SKM-1 treated with dmso at 0.1 percent for 144 hours (cell line): ENCODE results near the gene SCAMP5.
A peak's percentile ranks its signal among the peaks of the same experiment; 100 is the strongest.

Experiments used
- DNase-seq: peaks from one replicate; lab custom pipeline; 2025; ENCODE audit not compliant: unreplicated experiment; lab: John Stamatoyannopoulos, UW

Gene SCAMP5

DNA sequence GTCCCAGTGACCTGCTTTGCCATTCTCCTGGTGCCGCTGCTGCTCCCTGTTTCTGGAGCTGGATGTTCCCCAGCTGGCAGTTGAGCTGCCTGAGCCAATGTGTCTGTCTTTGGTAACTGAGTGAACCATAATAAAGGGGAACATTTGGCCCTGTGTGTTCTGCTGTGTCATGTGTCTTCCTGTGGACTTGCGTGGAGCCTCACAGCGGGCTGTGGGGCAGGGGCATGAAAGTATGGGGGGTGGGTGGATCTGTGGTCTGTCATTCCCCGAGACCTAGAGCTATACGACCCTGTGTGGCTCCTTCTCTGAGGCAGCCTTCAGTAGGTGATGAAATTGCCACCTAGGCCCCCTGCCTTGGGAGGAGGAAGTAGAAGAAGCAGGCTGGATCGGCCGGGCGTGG lies 26.0 kb downstream of the SCAMP5 start:
- no peak for DNase-seq

DNA sequence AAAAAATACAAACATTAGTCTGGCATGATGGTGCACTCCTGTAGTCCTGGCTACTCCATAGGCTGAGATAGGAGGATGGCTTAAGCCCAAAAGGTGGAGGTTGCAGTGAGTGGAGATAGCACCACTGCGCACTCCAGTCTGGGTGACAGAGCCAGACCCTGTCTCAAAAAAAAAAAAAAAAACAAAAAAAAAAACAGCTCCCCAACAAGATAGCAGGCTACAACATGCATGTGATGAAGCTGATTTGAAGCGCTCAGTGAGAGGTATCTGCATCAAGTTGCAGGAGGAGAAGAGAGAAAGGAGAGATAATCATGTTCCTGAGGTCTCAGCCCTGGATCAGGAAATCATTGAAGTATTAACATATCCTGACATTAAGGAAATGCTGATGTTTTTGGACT lies 27.4 kb downstream of the SCAMP5 start:
- no peak for DNase-seq

DNA sequence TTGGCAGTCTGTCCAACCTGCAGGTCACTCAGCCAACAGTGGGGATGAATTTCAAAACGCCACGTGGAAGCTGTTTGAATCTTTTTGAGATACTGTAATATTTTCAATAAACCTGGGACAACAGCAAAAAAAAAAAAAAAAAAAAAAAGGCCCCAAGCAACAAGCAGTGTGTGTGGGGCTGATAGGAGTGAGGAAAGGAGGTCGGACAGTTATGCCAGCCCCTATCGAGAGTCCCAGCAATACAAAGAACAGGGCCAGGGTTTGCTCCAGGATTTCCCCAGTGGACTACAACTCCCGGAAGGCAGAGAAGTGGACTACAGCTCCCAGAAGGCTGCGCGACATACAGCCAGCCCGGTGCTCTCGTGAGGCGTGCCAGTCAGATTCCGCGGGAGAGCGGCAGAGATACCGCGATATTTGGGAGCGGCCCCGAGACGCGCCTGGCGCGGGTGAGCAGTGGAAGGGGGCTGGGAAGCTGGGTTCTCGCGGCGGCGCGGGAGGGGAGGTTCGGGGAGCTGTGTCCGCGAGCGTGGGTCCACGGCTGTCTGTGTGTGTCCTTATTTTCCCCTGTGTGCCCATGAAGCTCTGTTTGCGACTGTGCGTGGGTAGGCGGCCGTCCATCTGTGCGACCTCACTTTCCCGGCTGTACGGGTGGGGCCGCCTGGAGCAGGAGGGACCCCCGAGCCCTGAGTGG lies 28.0 kb downstream of the SCAMP5 start, which contains the start of gene PPCDC:
Gene PPCDC, plus strand, starts transcription at position 410 of the 691 bp plus-strand sequence. CDS start 4,729 bp downstream, outside the sequence.
- peak; percentile 92 for DNase-seq

DNA sequence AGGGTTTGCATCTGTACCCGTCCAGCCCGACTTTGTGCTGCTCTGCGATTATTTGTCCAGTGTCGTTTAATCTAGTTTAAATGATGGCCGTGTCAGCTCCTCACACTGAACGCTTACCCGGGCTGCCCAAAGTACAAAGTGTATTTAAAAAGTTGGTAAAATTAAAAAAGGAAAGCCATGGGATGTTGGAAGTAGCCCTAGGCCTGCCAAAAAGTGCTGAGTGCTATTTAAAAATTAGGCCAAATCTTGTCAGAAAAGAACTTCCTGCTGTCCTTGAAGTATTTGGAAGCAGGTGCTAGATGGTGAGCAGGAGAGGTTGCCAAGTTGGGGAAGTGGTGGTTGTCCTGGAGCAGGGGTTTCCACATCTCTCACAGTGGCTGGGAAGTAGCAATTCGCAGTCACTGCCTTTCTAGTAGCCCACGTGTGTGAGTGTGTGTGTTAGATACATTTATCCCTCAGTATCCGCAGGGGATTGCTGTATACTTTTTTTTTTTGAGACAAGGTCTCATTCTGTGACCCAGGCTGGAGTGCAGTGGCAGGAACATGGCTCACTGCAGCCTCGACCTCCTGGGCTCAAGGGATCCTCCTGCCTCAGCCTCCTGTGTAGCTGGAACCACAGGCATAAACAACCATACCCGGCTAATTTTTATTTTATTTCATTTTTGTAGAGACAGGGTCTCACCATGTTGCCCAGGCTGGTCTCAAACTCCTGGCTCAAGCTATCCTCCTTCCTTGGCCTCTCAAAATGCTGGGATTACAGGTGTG lies 28.7 kb downstream of the SCAMP5 start:
- DNase-seq: peak; percentile 88

DNA sequence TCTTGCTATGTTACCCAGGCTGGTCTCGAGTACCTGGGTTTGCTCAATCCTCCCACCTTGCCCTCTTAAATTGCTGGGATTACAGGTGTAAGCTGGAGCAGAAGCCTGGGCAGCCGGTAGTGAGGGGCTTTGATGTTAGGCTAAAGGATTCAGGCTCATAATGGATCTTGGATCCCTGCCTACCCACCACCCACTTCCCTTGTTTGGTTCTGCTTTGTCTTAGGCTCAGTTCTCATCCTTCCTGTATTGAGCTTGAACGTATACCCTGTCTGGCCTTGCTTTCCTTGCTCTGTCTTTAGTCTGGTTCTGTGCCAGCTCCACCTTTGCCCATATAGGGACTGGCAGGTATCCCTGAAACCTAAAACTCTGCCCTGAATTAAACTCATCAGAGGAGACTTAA lies 29.7 kb downstream of the SCAMP5 start:
- DNase-seq: no peak

DNA sequence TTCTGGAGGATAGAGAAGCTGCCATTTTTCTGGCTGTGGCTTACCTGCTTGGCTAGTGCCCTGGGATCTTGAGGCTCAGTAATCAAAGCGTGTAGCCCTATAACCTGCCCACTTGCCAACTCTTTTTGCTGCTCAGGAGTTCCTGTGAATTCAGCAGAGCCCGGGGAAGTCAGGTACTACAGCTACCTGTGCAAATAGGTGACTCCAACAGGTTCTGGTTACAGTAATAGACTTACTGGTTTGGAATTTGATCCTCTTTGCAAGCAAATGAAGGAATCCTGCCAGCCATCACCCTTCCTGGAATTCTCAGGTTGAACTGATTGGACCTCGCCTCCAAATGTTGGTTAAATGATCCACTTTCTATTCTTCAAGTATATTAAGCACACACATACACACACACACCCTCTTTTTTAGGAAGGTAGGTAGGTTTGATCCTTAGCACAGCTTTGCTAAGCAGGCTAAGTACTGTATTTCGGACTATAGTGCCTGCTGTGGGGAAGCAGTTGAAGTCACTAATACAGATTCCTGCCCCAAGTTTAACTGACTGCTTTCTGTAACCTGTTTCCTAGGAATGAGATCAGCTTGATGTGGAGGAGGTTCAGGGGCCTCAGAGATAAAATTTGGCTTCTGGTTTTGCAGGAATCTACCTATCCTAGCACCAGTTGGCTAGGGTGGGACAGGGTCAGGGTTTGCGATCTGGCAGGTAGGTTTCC lies 30.3 kb downstream of the SCAMP5 start:
- no peak for DNase-seq

DNA sequence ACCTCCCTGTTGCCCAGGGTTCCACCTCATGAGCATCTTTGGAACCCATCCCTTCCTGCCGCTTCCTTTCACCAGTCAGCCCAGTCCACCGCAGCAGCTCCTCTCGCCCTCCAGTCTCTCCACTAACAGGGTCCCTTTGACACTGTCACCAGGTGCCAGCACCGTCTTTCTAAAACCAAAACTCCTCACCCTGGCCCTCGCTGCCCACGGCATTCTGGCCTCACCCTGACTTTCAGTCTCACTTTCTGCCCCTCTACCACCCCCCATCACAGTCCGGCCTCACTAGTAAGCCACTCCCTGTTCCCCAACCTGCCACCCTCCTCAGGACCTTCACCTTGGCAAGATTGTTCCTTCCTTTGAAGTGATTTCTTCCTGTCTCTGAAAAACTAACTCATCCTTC lies 32.2 kb downstream of the SCAMP5 start:
- DNase-seq: no peak

DNA sequence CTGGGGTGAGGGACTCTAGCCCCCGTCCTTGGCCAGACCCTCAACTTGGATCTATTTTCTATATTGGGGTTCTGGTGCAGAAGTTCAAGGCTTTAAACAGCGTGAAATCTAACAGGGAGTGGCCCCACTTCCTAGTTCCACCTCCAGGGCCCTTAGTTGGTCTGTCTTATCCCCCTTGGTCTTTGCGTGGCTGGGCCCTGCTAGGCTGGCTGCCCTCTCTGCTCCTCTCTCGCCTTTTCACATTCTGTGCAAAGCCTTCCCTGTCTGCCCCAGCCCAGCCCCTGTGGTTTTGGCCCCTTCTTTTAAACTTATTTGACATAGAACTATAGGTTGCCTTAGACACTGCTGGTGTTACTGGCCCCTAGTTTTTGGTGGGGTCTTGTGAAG lies 33.6 kb downstream of the SCAMP5 start:
- no peak for DNase-seq

DNA sequence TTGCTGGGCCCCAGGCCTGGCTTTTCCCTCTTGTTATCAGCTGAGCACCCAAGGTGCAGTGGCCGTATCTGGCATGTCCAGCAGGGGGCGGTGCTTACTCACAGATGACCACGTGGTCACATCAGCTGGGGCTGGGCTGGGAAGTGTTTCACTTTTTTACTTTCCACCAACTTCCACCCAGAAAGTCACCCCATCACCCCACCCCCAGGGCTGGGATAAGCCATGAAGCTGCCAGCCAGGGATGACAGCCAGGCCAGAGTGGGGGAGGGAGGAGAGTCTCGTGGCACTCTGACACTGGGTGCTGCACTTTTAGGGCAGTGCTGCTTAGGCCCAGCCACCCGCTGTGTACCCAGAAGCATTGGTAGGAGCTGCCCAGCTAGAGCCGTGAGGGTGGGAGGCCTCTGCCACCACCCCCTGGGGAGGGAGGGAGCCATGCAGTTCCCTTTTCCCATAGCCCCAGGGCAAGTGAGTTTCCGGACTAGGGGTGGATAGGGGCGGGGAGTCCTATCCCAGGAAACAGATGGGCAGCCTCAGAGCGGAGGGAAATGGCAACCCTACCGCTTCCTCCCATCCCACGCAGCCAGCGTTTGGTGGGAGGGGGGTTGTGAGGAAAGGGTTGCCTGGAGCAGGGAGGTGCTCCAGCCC lies 34.1 kb downstream of the SCAMP5 start:
- peak; percentile 71 for DNase-seq

DNA sequence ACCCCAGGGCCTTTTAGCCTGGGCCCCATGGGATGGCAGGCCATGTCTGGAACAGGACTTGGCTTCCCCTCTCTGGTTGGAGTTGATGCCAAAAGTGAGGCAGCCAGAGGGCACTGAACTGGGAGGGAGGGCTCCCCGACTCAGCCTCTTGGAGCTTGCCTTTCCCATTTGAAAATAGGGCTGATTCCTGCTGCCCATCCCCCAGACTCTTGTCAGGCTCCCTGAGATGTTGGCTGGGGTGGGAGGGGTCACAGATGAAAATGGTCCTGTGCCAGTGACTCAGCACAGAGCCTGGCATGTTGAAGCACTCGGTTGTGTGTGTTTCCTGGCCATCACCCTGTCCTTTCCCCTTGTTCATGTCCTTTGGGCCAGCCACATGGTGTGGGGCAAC lies 34.7 kb downstream of the SCAMP5 start:
- no peak for DNase-seq

DNA sequence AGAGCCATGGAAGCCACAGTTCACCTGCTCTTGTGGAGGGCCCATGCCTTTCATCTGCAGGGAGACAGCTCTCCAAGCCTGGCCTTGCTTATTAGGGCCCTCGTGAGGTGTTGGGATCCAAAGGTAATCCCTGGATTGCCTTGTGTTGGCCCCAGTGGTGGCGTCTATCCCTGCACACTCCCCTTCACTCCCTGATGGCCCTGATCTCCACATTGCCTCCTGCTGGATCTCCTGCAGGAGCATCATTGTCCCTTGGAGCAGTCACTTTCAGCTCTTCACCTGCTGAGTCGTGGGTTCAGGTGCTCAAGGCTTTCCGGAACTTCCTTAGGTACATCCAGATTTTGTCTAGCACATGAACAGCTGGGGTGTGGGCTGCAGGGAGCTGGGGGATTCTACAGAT lies 35.1 kb downstream of the SCAMP5 start:
- DNase-seq: no peak

DNA sequence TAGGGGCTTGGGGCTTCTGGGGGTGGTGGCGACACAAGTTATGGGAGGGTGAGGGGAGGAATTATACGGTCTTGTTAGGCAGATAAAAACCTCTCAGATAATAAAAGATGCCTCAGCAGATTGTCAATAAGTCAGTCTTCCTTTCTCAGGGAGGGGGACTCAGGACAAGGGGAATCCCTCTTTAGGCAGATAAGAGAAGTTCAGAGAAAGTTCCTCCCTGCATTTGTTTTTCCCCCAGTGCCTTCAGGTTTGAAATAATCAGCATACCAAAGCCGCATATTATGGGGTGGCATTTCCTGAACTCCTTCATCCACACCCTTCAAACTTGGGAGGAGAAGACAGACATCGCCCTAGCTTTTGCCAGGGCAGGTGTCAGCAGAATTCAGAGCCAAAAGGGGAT lies 36.5 kb downstream of the SCAMP5 start:
- no peak for DNase-seq

DNA sequence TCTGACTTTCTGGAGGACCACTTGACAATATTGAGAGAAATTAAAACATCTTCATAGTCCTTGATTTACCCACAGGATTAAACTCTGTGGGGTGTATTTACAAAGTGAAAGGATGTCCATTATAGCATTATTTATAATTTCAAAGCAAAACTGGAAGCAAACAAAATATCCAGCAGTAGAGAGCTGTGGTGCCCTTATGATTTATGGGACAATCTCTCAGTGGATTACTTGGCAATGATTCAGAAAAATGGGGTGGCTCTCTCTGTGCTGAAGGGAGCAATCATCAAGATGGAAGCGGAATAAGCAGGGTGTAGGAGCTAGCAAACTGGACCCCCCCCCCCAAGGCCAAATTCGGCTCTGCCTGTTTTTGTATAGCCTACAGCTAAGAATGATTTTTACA lies 37.0 kb downstream of the SCAMP5 start:
- no peak for DNase-seq

DNA sequence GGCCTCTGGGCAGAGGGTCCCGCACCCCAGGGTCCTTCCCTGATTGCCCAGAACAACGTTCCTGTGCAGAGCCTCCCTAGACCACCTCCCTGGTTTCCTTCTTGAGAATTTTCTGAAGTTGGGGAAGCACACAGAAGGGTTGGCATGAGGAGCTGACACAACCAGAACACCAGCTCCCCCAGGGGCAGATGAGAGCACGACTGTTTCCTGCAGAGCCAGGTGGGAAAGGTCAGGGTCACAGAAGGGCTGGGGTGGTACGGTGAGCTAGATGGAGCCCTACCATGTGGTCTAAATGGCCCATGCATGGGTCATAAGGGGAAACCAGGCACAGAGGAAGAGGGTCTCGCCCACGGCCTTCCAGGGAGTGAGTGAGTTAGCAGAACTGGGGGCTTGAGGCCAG lies 38.4 kb downstream of the SCAMP5 start:
- no peak for DNase-seq

DNA sequence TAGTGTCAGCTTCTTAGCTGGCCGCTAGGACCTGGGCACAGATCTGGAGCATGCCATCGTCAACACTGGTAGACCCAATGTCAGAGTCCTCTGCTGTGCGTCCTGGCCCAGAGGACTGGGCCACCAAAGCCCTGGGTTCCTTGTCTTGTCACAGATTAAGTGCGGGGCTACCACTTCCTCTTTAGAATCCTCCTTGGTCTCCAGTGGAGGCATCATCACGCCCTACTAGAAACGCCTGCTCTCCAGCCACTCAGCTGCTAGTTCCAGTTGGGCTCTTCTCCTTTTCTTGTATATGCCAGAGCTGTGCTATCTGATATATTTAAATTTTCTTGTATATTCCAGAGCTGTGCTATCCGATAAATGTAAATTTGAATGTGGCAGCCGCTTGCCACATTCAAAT lies 39.3 kb downstream of the SCAMP5 start:
- peak; percentile 32 for DNase-seq

DNA sequence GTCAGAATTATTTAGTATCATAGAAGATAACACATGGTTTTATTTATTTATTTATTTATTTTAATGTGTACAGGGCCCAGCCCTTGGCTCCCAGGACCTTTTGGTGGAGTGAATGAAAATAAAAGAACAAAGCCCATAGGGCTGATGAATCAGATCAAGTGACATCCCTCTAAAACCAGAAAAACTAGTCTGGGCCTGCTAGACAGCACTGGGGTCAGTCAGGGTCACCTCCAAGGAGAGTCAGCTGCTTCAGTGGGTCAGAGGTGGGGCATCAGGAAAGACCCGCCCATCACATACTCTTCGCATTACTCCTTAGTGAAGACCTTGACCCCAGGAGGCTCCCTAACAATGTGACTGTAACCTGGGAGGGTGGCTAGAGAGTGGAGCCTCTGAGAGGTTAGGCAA lies 40.9 kb downstream of the SCAMP5 start:
- no peak for DNase-seq

DNA sequence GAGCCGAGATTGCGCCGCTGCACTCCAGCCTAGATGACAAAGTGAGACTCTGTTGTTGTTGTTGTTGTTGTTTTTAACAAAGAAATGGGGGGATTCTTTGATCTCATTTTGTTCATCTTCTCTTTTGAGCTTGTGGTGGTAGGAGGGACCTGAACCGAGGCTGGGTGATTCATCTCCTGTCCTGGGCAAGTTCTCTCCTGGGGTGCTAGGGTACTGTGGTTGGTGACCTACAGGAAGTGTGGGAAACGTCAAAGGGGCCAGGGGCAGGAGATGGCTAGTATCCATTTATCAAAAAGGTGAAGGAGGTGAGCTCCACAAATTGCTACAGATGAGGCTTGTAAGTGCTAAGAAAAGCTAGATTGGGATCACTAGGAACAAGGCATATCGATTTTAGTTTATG lies 42.3 kb downstream of the SCAMP5 start:
- DNase-seq: peak; percentile 22

DNA sequence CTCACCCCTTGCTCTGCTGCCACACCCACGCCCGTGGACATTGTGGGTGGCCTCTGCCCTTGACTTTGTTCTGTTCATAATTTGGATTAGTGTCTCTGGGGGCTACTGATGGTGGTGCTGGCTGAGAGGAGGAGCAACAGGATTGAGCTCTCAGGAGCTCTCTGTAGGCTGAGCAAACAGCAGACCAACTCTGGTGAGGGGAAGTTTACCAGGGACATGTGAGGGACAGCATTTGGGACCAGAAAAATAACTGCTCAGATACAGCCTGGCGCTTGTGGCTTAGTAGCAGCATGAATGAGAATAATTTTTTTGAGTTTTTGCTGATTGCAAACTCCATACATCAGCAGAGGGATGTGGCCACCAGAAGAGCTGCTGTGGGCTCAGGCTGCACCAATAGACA lies 42.9 kb downstream of the SCAMP5 start:
- DNase-seq: no peak

DNA sequence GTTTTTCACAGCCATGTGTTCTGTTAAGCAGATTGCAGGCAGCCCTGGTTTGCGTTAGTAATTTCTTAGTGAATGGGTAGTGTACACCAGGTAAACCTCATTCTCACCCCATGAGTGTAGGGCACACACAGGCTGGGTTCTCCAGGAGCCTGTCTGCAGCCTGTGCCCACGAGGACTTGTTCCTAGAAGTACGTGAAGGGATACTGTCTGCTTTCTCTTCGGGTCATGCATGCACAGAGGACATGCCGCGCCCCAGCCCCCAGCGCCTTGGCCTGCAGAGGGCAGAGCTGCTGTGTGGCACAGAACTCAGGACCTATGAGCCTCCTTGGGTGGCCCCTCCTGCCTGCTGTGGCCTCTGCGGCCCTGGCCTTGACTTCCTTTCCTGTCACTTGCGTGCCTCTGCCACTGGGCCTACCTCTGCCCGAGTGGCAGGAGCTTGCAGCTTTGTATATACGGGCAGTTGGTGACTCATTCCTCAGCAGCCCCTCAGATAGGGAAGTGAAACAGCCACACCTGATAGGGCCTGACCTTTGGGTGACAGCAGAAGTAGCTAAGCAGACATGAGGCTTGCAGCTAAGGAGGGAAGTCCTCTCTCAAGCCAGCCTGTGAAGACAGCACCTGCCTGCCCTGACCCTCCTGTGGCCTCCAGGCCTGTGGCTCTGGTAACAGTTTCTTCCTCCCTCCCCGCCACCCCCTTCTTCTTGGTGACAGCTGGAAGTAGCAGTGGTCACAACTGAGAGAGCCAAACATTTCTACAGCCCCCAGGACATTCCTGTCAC lies 47.6 kb downstream of the SCAMP5 start:
- peak; percentile 100 for DNase-seq

DNA sequence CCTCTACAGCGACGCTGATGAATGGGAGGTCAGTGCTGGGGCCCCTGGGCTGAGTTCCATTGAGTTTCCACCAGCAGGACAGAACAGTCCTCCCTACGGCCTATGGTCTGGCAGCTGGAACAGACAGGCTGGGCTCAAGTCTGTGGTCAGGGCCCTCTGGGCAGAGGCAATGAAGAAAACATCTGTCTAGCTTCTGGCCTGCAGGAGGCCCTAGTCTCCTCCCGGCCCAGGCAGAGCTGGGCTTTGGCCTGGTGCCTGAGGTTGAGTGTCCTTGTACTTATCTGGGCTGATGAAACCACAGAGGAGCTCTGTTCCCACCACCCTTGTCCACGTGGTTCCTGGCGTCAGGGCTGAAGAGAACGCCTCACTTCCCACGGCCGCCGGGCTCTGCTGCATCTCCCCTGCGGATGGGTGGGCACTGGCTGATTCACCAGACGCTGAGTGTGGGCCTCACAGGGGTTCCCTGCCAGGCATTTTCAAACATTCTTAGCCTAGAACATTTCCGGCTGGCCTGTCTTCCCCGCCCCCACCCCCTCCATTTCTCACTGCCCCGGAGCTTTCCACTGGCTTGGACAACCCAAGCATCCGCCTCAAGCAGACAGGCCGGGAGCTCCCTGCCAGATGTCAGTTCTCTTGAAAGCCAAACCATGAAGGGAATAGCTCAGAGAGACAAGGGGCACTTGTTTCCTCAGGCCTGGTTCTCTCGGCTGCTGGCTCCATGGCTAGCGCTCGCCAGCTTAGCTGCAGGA lies 48.3 kb downstream of the SCAMP5 start:
- peak; percentile 78 for DNase-seq
